WTC11 (cell line): ENCODE data around the gene FAM53A.
"Not testable (repeated sequence)": the region's sequence is repeated elsewhere in the genome, so short reads cannot be mapped to it uniquely, and the experiment has no call there.

Source experiments
- CREB1 ChIP-seq: sonication (generic); formaldehyde crosslinking; IDR thresholded peaks from 2 replicates; pipeline ENCODE4 v1.8.0; 2023; ENCODE audit warnings: mild to moderate bottlenecking, missing genetic modification reagents
- CTCF ChIP-seq: fragments of 200-600 bp; IDR thresholded peaks from 2 replicates; pipeline ENCODE4 v1.8.0; 2022; ENCODE audit warnings: antibody characterized with exemption
- NR1H2 ChIP-seq: sonication (generic); formaldehyde crosslinking; IDR thresholded peaks from 2 replicates; pipeline ENCODE4 v1.9.0; 2021; ENCODE audit warnings: mild to moderate bottlenecking, moderate library complexity, missing genetic modification reagents
- OVOL2 ChIP-seq: fragments of 250-450 bp; sonication (Bioruptor Pico); IDR thresholded peaks from 2 replicates; pipeline ENCODE4 v1.9.0; 2021; ENCODE audit warnings: mild to moderate bottlenecking, borderline replicate concordance
- PREB ChIP-seq: sonication (generic); formaldehyde crosslinking; IDR thresholded peaks from 2 replicates; pipeline ENCODE4 v1.8.1; 2022; ENCODE audit warnings: mild to moderate bottlenecking, missing genetic modification reagents, moderate library complexity, borderline replicate concordance
- PRRX2 ChIP-seq: fragments of 250-450 bp; sonication (Bioruptor Pico); IDR thresholded peaks from 2 replicates; pipeline ENCODE4 v1.8.0; 2021; ENCODE audit warnings: mild to moderate bottlenecking
- ZNF423 ChIP-seq: fragments of 250-450 bp; sonication (Bioruptor Pico); IDR thresholded peaks from 2 replicates; pipeline ENCODE4 v2.1.2; 2022; ENCODE audit warnings: mild to moderate bottlenecking, moderate library complexity
- TF ChIP-seq, protein P1 (sequence below): sonication (generic); formaldehyde crosslinking; IDR thresholded peaks from 2 replicates; pipeline ENCODE4 v1.8.0; 2023; ENCODE audit warnings: missing genetic modification reagents, mild to moderate bottlenecking, borderline replicate concordance

- TF ChIP-seq PREB (CRISPR knock-in tag); NR1H2 (CRISPR knock-in tag); PRRX2 (CRISPR knock-in tag); ZNF423 (CRISPR knock-in tag); CTCF; OVOL2 (CRISPR knock-in tag); CREB1: not testable (repeated sequence)
- TF ChIP-seq, protein P1, sequence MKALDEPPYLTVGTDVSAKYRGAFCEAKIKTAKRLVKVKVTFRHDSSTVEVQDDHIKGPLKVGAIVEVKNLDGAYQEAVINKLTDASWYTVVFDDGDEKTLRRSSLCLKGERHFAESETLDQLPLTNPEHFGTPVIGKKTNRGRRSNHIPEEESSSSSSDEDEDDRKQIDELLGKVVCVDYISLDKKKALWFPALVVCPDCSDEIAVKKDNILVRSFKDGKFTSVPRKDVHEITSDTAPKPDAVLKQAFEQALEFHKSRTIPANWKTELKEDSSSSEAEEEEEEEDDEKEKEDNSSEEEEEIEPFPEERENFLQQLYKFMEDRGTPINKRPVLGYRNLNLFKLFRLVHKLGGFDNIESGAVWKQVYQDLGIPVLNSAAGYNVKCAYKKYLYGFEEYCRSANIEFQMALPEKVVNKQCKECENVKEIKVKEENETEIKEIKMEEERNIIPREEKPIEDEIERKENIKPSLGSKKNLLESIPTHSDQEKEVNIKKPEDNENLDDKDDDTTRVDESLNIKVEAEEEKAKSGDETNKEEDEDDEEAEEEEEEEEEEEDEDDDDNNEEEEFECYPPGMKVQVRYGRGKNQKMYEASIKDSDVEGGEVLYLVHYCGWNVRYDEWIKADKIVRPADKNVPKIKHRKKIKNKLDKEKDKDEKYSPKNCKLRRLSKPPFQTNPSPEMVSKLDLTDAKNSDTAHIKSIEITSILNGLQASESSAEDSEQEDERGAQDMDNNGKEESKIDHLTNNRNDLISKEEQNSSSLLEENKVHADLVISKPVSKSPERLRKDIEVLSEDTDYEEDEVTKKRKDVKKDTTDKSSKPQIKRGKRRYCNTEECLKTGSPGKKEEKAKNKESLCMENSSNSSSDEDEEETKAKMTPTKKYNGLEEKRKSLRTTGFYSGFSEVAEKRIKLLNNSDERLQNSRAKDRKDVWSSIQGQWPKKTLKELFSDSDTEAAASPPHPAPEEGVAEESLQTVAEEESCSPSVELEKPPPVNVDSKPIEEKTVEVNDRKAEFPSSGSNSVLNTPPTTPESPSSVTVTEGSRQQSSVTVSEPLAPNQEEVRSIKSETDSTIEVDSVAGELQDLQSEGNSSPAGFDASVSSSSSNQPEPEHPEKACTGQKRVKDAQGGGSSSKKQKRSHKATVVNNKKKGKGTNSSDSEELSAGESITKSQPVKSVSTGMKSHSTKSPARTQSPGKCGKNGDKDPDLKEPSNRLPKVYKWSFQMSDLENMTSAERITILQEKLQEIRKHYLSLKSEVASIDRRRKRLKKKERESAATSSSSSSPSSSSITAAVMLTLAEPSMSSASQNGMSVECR: not testable (repeated sequence)
Observed at GRCh38 chr4:1671011-1671410, 13.1 kb downstream of the FAM53A start.
